ENCODE measurements around the gene STAB2.

GRCh38 chr12:103672401-103673119 lies 85.5 kb downstream of the STAB2 start:
- TF ChIP-seq, protein P1, sequence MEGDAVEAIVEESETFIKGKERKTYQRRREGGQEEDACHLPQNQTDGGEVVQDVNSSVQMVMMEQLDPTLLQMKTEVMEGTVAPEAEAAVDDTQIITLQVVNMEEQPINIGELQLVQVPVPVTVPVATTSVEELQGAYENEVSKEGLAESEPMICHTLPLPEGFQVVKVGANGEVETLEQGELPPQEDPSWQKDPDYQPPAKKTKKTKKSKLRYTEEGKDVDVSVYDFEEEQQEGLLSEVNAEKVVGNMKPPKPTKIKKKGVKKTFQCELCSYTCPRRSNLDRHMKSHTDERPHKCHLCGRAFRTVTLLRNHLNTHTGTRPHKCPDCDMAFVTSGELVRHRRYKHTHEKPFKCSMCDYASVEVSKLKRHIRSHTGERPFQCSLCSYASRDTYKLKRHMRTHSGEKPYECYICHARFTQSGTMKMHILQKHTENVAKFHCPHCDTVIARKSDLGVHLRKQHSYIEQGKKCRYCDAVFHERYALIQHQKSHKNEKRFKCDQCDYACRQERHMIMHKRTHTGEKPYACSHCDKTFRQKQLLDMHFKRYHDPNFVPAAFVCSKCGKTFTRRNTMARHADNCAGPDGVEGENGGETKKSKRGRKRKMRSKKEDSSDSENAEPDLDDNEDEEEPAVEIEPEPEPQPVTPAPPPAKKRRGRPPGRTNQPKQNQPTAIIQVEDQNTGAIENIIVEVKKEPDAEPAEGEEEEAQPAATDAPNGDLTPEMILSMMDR (IDR thresholded peaks at IDR 0.05), result no peak
- no peak for TF ChIP-seq EZH2 (IDR thresholded peaks at IDR 0.05)

All from neural progenitor cell (in vitro differentiated cells).